ENCODE measurements around the gene DENND4B.
"Not testable (repeated sequence)": the region's sequence is repeated elsewhere in the genome, so short reads cannot be mapped to it uniquely, and the experiment has no call there.

DENND4B gene

GRCh38 chr1:153899509-153899908 lies 47.0 kb downstream of the DENND4B start:
- TF ChIP-seq EZH2phosphoT487 (IDR thresholded peaks at IDR 0.05; ENCODE audit: borderline replicate concordance, low read length), result no peak
- TF ChIP-seq CTCF (IDR thresholded peaks at IDR 0.05; ENCODE audit: low read depth, low read length, poor library complexity, severe bottlenecking), result no peak
- no peak overlapping the region for H3K4me3 ChIP-seq (ENCODE audit: low read length)
- H3K9me3 ChIP-seq (ENCODE audit: control insufficient read depth, insufficient read depth, low read length), result no peaks in the 10 kb centered on the region
- peaks cover 37% of the 10 kb centered on the region for H3K36me3 ChIP-seq (ENCODE audit: control insufficient read depth, low read length)
- peaks cover 10% of the 10 kb centered on the region for H4K20me1 ChIP-seq (ENCODE audit: control insufficient read depth, insufficient read depth, low read depth, low read length)
- H3K4me2 ChIP-seq (ENCODE audit: low read length), result no peak overlapping the region
- no peaks in the 10 kb centered on the region for H3F3A ChIP-seq (ENCODE audit: control insufficient read depth, insufficient read depth)
- H3K9me2 ChIP-seq (replicated peaks; ENCODE audit: control insufficient read depth, low read length), result no peaks in the 10 kb centered on the region
- H3K79me2 ChIP-seq (ENCODE audit: control insufficient read depth, low read length), result peaks cover 96% of the 10 kb centered on the region
- H3K27ac ChIP-seq (ENCODE audit: low read depth, low read length), result no peak overlapping the region
- no peaks in the 10 kb centered on the region for H3K27me3 ChIP-seq (ENCODE audit: control insufficient read depth, low read length)
- H3K4me1 ChIP-seq (ENCODE audit: control insufficient read depth, low read length), result peaks cover 30% of the 10 kb centered on the region

- H3K79me2 ChIP-seq (ENCODE audit: control insufficient read depth, low read length), result peaks cover 96% of the 10 kb centered on the region
- not testable (repeated sequence) for H3K27me3 ChIP-seq (ENCODE audit: control insufficient read depth, low read length); H3F3A ChIP-seq (ENCODE audit: control insufficient read depth, insufficient read depth); H3K4me3 ChIP-seq (ENCODE audit: low read length); H4K20me1 ChIP-seq (ENCODE audit: control insufficient read depth, insufficient read depth, low read depth, low read length); H3K9me3 ChIP-seq (ENCODE audit: control insufficient read depth, insufficient read depth, low read length); H3K27ac ChIP-seq (ENCODE audit: low read depth, low read length); H3K4me2 ChIP-seq (ENCODE audit: low read length); H3K9me2 ChIP-seq (replicated peaks; ENCODE audit: control insufficient read depth, low read length)
- peaks cover 39% of the 10 kb centered on the region for H3K36me3 ChIP-seq (ENCODE audit: control insufficient read depth, low read length)
- peaks cover 18% of the 10 kb centered on the region for H3K4me1 ChIP-seq (ENCODE audit: control insufficient read depth, low read length)
Observed at GRCh38 chr1:153895866-153896265, 50.7 kb downstream of the DENND4B start.

GRCh38 chr1:153891042-153891441 lies 55.5 kb downstream of the DENND4B start:
- Histone ChIP-seq H3K36me3 (ENCODE audit: control insufficient read depth, low read length) (peaks cover 45% of the 10 kb centered on the region), H3K79me2 (ENCODE audit: control insufficient read depth, low read length) (peaks cover 99% of the 10 kb centered on the region)
- H3K9me2 ChIP-seq (replicated peaks; ENCODE audit: control insufficient read depth, low read length); H3K9me3 ChIP-seq (ENCODE audit: control insufficient read depth, insufficient read depth, low read length); H3K27ac ChIP-seq (ENCODE audit: low read depth, low read length); H3K4me2 ChIP-seq (ENCODE audit: low read length); H4K20me1 ChIP-seq (ENCODE audit: control insufficient read depth, insufficient read depth, low read depth, low read length); H3K27me3 ChIP-seq (ENCODE audit: control insufficient read depth, low read length); H3K4me1 ChIP-seq (ENCODE audit: control insufficient read depth, low read length); H3K4me3 ChIP-seq (ENCODE audit: low read length); H3F3A ChIP-seq (ENCODE audit: control insufficient read depth, insufficient read depth): not testable (repeated sequence)

GRCh38 chr1:153888533-153888932 lies 58.0 kb downstream of the DENND4B start:
- no peaks in the 10 kb centered on the region for H3K9me3 ChIP-seq (ENCODE audit: control insufficient read depth, insufficient read depth, low read length)
- H3K4me2 ChIP-seq (ENCODE audit: low read length), result no peak overlapping the region
- H3K27ac ChIP-seq (ENCODE audit: low read depth, low read length), result no peak overlapping the region
- peaks cover 99% of the 10 kb centered on the region for H3K79me2 ChIP-seq (ENCODE audit: control insufficient read depth, low read length)
- H3K27me3 ChIP-seq (ENCODE audit: control insufficient read depth, low read length), result no peaks in the 10 kb centered on the region
- no peaks in the 10 kb centered on the region for H3K9me2 ChIP-seq (replicated peaks; ENCODE audit: control insufficient read depth, low read length)
- H3K4me1 ChIP-seq (ENCODE audit: control insufficient read depth, low read length), result peaks cover 11% of the 10 kb centered on the region
- 0 out of 2 replicates have a peak, but pooled peaks cover 3% of the 10 kb centered on the region for H4K20me1 ChIP-seq (ENCODE audit: control insufficient read depth, insufficient read depth, low read depth, low read length)
- peaks cover 48% of the 10 kb centered on the region for H3K36me3 ChIP-seq (ENCODE audit: control insufficient read depth, low read length)
- peaks cover 3% of the 10 kb centered on the region for H3F3A ChIP-seq (ENCODE audit: control insufficient read depth, insufficient read depth)
- no peak for TF ChIP-seq EZH2phosphoT487 (IDR thresholded peaks at IDR 0.05; ENCODE audit: borderline replicate concordance, low read length)
- TF ChIP-seq CTCF (IDR thresholded peaks at IDR 0.05; ENCODE audit: low read depth, low read length, poor library complexity, severe bottlenecking), result no peak
- H3K4me3 ChIP-seq (ENCODE audit: low read length), result no peak overlapping the region

Data from DOHH2 (cell line).